Esophagus (tissue), 2 donors: Measurements from ENCODE around the gene PGAM5. TPM values are rescaled to one million over a fixed set of nuclear protein-coding genes. Genes with fewer than 3 reads are reported as not detected.
"Not testable (repeated sequence)": the region's sequence is repeated elsewhere in the genome, so short reads cannot be mapped to it uniquely, and the experiment has no call there.

Experiments
- H3K27ac ChIP-seq, 2 donors: one replicate each; pipeline ENCODE4 v1.5.1; 2013; ENCODE audit warnings: low read depth in 2 of 2, mild to moderate bottlenecking in 2 of 2, inconsistent platforms in 1 of 2, low read length in 1 of 2, moderate library complexity in 1 of 2
- H3K27me3 ChIP-seq, 2 donors: one replicate each; pipeline ENCODE4 v1.6.1; 2013; ENCODE audit warnings: low read length in 2 of 2, control low read depth in 1 of 2, mild to moderate bottlenecking in 1 of 2; ENCODE audit not compliant: insufficient read depth in 2 of 2, control insufficient read depth in 1 of 2
- H3K36me3 ChIP-seq, 2 donors: one replicate each; pipeline ENCODE4 v1.6.1; 2013; ENCODE audit warnings: low read length in 1 of 2; ENCODE audit not compliant: control insufficient read depth in 2 of 2, insufficient read depth in 2 of 2
- H3K4me1 ChIP-seq, 2 donors: one replicate each; pipeline ENCODE4 v1.6.1; 2013; ENCODE audit warnings: low read length in 1 of 2; ENCODE audit not compliant: control insufficient read depth in 2 of 2, insufficient read depth in 2 of 2
- H3K4me3 ChIP-seq, 2 donors: one replicate each; pipeline ENCODE4 v1.5.1; 2013; ENCODE audit warnings: low read length in 2 of 2, mild to moderate bottlenecking in 2 of 2, low read depth in 1 of 2, moderate library complexity in 1 of 2
- H3K9me3 ChIP-seq, 2 donors: one replicate each; pipeline ENCODE4 v1.6.1; 2013; ENCODE audit warnings: mild to moderate bottlenecking in 2 of 2, low read depth in 1 of 2, low read length in 1 of 2, moderate library complexity in 1 of 2; ENCODE audit not compliant: control insufficient read depth in 2 of 2, insufficient read depth in 1 of 2
- WGBS, 2 donors: extraction: QIAGEN DNeasy Blood & Tissue Kit; methylation state at CpG; one replicate each; pipeline ENCODE4 v1.1.7; 2013; 5-methylcytosine and 5-hydroxymethylcytosine counted together
- polyA plus RNA-seq, 2 donors: library from polyadenylated mRNA; stranded (reverse); fragments of 200-250 nt; gene quantifications; one replicate each; pipeline ENCODE4 v1.2.3, GENCODE V29; 2013
- donor health status: healthy with polysubstance abuse.
- donor health status: Bipolar disorder and iron deficiency.

The PGAM5 gene
- polyA plus RNA-seq, 2 donors, result 19.1 to 20.5 TPM

DNA sequence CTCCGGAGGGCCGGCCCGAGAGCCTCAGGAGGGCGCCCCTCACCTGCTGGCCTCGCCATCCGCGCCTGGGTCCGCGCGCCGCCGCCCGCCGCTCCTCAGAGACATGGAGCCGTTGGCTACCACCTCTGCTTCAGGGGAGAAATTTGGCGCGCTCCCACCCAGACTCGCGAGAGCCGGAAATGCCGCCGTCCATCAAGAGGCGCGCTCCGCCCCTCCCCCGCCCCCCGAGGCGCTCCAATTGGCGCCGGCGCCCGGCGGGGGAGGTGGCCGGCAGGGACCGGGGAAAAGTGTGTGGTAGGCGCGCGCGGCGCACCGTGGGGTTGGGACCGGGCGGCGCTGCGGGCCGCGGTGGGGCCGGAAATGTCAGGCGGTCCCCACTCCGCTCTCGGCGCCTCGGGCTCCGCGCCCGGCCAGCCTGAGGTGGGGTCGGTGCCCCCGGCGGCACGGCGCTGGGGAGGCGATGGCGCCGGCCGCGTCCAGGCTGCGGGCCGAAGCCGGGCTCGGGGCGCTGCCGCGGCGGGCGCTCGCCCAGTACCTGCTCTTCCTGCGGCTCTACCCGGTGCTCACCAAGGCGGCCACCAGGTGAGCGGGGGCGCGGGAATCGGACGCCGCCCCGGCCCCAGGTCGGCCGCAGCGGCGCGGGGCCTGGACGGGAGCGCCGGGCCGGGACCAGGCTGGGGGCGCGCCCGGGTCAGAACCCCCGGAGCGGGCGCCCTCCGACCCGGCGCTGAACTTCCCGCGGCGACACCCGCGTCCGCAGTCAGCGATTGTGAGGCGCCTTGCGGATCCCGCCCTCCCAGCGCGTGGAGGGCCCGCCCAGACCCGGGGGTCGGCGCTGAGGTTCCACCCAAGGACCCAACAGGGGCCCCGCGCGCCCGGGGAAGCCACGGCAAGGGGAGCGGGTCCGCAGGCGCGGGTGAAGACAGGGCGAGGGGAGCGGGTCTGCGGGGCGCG lies 23.2 kb upstream of the PGAM5 start, which contains the start of the genes POLE and PXMP2:
Gene POLE (minus strand): TSS at position 132 of the 954 bp plus-strand sequence. CDS start 27 bp downstream, at position 105.
Gene PXMP2 (plus strand): TSS at position 377 of the 954 bp plus-strand sequence. CDS start 84 bp downstream, at position 461.
- H3K36me3 ChIP-seq, result no peaks in the 10 kb centered on the region
- 1% methylated on average over 89 to 134 of the region's 134 CpGs for WGBS, 2 donors
- H3K4me1 ChIP-seq, result peaks cover 0 to 12% of the 10 kb centered on the region in 2 donors
- no peaks in the 10 kb centered on the region for H3K27me3 ChIP-seq
- peak within 1 kb of the TSS; percentile 69 to 74 for H3K27ac ChIP-seq
- H3K4me3 ChIP-seq, result peak within 1 kb of the TSS; percentile 84 to 87
- no peaks in the 10 kb centered on the region for H3K9me3 ChIP-seq

DNA sequence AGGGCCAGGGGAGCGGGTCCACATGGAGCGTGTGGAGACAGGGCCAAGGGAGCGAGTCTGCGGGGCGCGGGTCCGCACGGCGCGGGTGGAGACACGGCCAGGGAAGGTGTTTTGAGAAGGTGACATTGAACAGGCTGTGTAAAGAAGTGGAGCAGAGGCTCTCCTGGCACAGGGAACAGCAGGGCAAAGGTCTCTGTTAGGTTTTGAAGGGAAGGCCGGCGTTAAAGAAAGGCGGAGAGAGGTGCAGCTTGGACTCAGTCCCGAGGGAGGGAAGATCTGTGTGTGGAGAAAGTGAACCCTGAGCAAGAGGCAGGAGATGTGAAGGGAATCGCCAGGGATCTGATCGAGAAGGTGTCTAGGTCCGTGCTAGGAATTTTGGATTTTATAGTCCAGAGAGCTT lies 21.4 kb upstream of the PGAM5 start:
- Histone ChIP-seq H3K27ac (no peak overlapping the region), H3K36me3 (no peaks in the 10 kb centered on the region)

DNA sequence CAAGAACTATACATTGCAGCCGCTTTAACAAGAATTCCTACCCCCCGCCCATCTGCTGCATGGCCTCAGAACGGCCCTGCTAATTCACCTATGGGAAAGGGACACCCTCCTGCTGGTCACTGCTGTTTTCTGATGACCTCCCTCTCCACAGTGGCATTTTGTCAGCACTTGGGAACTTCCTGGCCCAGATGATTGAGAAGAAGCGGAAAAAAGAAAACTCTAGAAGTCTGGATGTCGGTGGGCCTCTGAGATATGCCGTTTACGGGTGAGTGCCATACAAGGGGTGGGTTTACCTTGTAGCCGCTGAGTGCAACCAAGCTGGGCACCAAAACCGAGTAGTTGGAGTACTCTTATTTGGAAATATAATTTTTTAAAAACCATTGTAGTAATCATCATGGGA lies 20.5 kb upstream of the PGAM5 start:
- H3K36me3 ChIP-seq, result no peaks in the 10 kb centered on the region
- H3K9me3 ChIP-seq, result no peaks in the 10 kb centered on the region
- peaks cover 0 to 13% of the 10 kb centered on the region in 2 donors for H3K4me1 ChIP-seq
- no peaks in the 10 kb centered on the region for H3K27me3 ChIP-seq
- H3K27ac ChIP-seq, result no peak overlapping the region
- 95% methylated on average over 9 of the region's 9 CpGs for WGBS, 2 donors
- no peak overlapping the region for H3K4me3 ChIP-seq

More for the DNA sequence above, 21.4 kb upstream of the PGAM5 start:
- Histone ChIP-seq H3K4me3 (peak overlapping the region in 1 of 2 donors; percentile 27), H3K4me1 (peaks cover 0 to 12% of the 10 kb centered on the region in 2 donors), H3K27me3 (no peaks in the 10 kb centered on the region), H3K9me3 (no peaks in the 10 kb centered on the region)
- 52 to 53% methylated on average over 18 of the region's 18 CpGs for whole genome bisulfite sequencing, 2 donors

DNA sequence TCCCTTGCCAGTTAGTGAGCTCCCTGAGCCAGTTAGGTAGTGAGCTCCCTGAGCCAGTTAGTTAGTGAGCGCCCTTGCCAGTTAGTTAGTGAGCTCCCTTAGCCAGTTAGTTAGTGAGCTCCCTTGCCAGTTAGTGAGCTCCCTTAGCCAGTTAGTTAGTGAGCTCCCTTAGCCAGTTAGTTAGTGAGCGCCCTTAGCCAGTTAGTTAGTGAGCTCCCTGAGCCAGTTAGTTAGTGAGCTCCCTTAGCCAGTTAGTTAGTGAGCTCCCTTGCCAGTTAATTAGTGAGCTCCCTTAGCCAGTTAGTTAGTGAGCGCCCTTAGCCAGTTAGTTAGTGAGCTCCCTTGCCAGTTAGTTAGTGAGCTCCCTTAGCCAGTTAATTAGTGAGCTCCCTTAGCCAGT lies 18.6 kb upstream of the PGAM5 start:
- H3K4me3 ChIP-seq, H3K4me1 ChIP-seq, H3K9me3 ChIP-seq, H3K27ac ChIP-seq, H3K27me3 ChIP-seq, H3K36me3 ChIP-seq: not testable (repeated sequence)
- 88 to 93% methylated on average over 3 of the region's 3 CpGs for WGBS, 2 donors

DNA sequence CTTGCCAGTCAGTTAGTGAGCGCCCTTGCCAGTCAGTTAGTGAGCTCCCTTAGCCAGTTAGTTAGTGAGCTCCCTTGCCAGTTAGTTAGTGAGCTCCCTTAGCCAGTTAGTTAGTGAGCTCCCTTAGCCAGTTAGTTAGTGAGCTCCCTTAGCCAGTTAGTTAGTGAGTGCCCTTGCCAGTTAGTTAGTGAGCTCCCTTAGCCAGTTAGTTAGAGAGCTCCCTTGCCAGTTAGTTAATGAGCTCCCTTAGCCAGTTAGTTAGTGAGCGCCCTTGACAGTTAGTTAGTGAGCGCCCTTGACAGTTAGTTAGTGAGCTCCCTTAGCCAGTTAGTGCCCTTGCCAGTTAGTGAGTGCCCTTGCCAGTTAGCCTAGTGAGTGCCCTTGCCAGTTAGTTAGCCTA lies 15.8 kb upstream of the PGAM5 start:
- H3K9me3 ChIP-seq, H3K4me3 ChIP-seq, H3K4me1 ChIP-seq, H3K36me3 ChIP-seq, H3K27ac ChIP-seq, H3K27me3 ChIP-seq: not testable (repeated sequence)
- 96 to 97% methylated on average over 3 of the region's 3 CpGs for WGBS, 2 donors

DNA sequence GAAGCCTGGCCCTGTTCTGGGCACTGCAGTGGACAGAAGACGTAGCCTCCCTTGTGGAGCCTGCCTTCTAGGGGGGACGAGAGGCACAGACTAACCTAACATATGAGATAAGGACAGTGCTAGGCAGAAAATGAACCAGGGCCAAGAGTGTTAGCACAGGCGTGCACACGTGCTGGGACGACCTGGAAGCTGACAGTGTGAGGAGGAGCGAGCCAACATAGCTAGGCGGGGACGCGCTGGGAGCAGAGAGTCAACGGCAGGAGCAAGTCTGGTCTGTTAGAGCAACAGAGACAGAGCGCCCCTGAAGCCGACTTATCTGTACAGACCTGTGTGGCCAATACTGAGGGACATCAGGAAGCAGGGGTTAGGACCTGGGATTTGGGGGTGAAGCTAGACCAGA lies 15.2 kb upstream of the PGAM5 start:
- Histone ChIP-seq H3K27ac (peak overlapping the region in 1 of 2 donors; percentile 20), H3K27me3 (no peaks in the 10 kb centered on the region), H3K4me1 (peaks cover 0 to 2% of the 10 kb centered on the region in 2 donors), H3K4me3 (no peak overlapping the region), H3K9me3 (no peaks in the 10 kb centered on the region), H3K36me3 (peaks cover 0 to 7% of the 10 kb centered on the region in 2 donors)
- WGBS, 2 donors, result 65 to 72% methylated on average over 12 of the region's 12 CpGs

DNA sequence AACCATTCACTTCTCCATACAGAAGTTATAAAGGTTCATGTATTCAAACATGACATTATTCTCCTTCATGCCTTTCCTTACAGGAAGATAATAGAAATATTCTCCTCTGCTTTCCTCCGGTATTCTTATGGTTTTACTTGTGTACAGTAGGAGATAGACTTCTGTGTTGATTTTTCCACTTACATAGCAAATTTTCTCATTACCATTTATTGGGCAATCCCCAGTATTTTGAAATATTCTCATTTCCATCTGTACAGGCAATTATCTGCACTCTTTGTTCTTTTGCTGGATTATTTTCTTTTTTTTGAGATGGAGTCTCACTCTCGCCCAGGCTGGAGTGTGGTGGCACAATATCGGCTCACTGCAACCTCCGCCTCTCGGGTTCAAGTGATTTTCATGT lies 12.3 kb upstream of the PGAM5 start:
- 78 to 87% methylated on average over 5 of the region's 5 CpGs for WGBS, 2 donors
- H3K9me3 ChIP-seq, result no peaks in the 10 kb centered on the region
- peaks cover 0 to 2% of the 10 kb centered on the region in 2 donors for H3K4me1 ChIP-seq
- peaks cover 0 to 11% of the 10 kb centered on the region in 2 donors for H3K36me3 ChIP-seq
- H3K27me3 ChIP-seq, result no peaks in the 10 kb centered on the region
- no peak overlapping the region for H3K27ac ChIP-seq
- no peak overlapping the region for H3K4me3 ChIP-seq

DNA sequence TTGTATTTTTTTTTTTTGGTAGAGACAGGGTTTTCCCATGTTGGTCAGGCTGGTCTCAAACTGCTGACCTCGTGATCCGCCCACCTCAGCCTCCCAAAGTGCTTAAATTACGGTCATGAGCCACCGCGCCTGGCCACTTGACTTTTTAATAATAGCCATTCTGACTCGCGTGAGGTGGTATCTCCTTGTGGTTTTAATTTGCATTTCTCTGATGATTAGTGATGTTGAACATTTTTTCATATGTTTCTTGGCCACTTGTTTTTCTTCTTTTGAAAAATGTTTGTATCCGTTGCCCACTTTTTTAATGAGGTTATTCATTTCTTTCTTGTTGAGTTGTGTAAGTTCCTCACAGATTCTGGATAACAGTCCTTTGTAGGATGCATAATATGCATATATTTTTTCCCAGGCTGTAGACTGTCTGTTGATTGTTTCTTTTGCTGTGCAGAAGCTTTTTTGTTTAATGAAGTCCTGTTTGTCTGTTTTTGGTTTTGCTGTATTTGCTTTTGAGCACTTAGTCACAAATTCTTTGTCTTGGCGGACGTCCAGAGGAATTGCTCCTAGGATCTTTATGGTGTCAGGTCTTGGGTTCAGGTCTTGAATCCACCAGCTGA lies 10.3 kb upstream of the PGAM5 start:
- WGBS, 2 donors, result 90 to 91% methylated on average over 10 of the region's 10 CpGs
- Histone ChIP-seq H3K27me3 (no peaks in the 10 kb centered on the region), H3K27ac (no peak overlapping the region), H3K9me3 (no peaks in the 10 kb centered on the region), H3K4me1 (no peaks in the 10 kb centered on the region), H3K36me3 (peaks cover 0 to 17% of the 10 kb centered on the region in 2 donors), H3K4me3 (no peak overlapping the region)

DNA sequence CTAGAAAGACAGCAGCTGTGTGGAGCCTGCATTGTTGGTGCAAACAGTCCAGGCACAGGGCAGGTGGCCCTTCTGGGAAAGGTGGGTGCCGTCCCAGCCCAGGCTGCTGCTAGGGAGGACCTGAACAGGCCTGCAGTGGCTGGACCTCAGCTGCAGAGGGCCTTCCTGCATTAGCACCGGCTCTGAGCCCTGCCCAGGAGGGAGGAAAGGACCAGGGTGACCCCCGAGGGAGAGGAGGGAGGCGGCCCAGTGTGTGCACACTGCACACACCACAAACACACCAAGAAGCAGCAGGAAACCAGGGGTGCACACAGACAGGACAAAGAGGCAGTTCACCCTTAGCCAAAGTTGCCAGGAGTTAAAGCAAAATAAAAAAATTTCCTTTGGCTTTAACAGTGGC lies 8.0 kb upstream of the PGAM5 start:
- 57 to 79% methylated on average over 4 of the region's 4 CpGs for WGBS, 2 donors

More for the DNA sequence above, 8.0 kb upstream of the PGAM5 start:
- no peak overlapping the region for H3K27ac ChIP-seq
- H3K4me1 ChIP-seq, result no peaks in the 10 kb centered on the region
- H3K36me3 ChIP-seq, result peaks cover 0 to 17% of the 10 kb centered on the region in 2 donors
- H3K27me3 ChIP-seq, result no peaks in the 10 kb centered on the region
- H3K4me3 ChIP-seq, result no peak overlapping the region
- no peaks in the 10 kb centered on the region for H3K9me3 ChIP-seq
